HepG2 (cell line): ENCODE results near the gene STRA6. TPM values are rescaled to one million over a fixed set of nuclear protein-coding genes. Genes with fewer than 3 reads are reported as not detected.

Experiments used
- ATAC-seq: fragments of 200-7000 bp; cut with Tn5 transposase; 3 replicates; pipeline ENCODE4 v1.9.1; 2020; ENCODE audit warnings: mild to moderate bottlenecking, moderate library complexity
- BruUV-seq: library from RNA; stranded (reverse); fragments of 400-500 nt; replicated peaks from 2 replicates; lab custom pipeline; 2021; lab: Mats Ljungman, UMichigan
- CTCF ChIA-PET: fragments of 300-600 bp; formaldehyde crosslinking; extraction: SDS; loops from one replicate; lab custom pipeline; 2021; ENCODE audit warnings: low total read pairs, inconsistent platforms, low intra/inter-chr PET ratio; lab: Yijun Ruan, JAX
- POLR2A ChIA-PET: fragments of 350-600 bp; sonication (Branson Sonifier 250); formaldehyde crosslinking; loops from one replicate; lab custom pipeline; 2020; ENCODE audit warnings: antibody characterized with exemption, inconsistent platforms; lab: Yijun Ruan, JAX
- DNase-seq: peaks from one replicate; pipeline ENCODE4 v3.0.0-alpha.2; 2015; ENCODE audit warnings: low spot score
- FAIRE-seq: peaks from 3 replicates; lab custom pipeline; 2011; peaks lifted over from hg19 to GRCh38; lab: Jason Lieb, UNC
- H2AFZ ChIP-seq: one replicate; pipeline ENCODE4 v1.6.1; 2011; ENCODE audit warnings: low read length, inconsistent platforms
- H3K27ac ChIP-seq: fragments of 300-600 bp; 3 replicates; pipeline ENCODE4 v1.8.0; 2011; ENCODE audit warnings: mixed run types, mild to moderate bottlenecking, mixed read lengths, low read length, inconsistent platforms; ENCODE audit not compliant: insufficient read depth; ENCODE audit errors: extremely low read length
- H3K27me3 ChIP-seq, 2 experiments: fragments of 200-600 bp in 1 of 2; 2 replicates in 1 of 2; 3 replicates in 1 of 2; pipeline versions ENCODE4 v1.6.0 to v1.8.0; 2011; ENCODE audit warnings: low read length in 2 of 2, mild to moderate bottlenecking in 2 of 2, moderate library complexity in 2 of 2, inconsistent platforms in 1 of 2; ENCODE audit not compliant: insufficient read depth in 2 of 2, control insufficient read depth in 1 of 2
- H3K36me3 ChIP-seq, 2 experiments: fragments of 200-600 bp in 1 of 2; replicated peaks in 1 of 2; 2 replicates in 1 of 2; 3 replicates in 1 of 2; pipeline versions ENCODE4 v1.5.1 to v1.8.0; 2011; ENCODE audit warnings: low read length in 2 of 2, inconsistent platforms in 1 of 2; ENCODE audit not compliant: insufficient read depth in 2 of 2, control insufficient read depth in 1 of 2
- H3K4me1 ChIP-seq: 2 replicates; pipeline ENCODE4 v1.5.1; 2012; ENCODE audit warnings: low read length, inconsistent platforms; ENCODE audit not compliant: insufficient read depth
- H3K4me2 ChIP-seq: 2 replicates; pipeline ENCODE4 v1.6.0; 2011; ENCODE audit warnings: low read depth, low read length, inconsistent platforms
- H3K4me3 ChIP-seq, 3 experiments: fragments of 200-600 bp in 1 of 3; sonication (generic), shearing (Covaris generic) in 1 of 3; replicated peaks in 1 of 3; 2 replicates each; pipeline ENCODE4 v1.5.1; 2011 to 2016; ENCODE audit warnings: low read length in 3 of 3, inconsistent platforms in 2 of 3, low read depth in 2 of 3, mild to moderate bottlenecking in 2 of 3, control low read depth in 1 of 3, mixed read lengths in 1 of 3; ENCODE audit not compliant: insufficient read depth in 1 of 3
- H3K79me2 ChIP-seq: one replicate; pipeline ENCODE4 v1.6.1; 2011; ENCODE audit warnings: low read length, inconsistent platforms; ENCODE audit not compliant: insufficient read depth
- H3K9ac ChIP-seq: 2 replicates; pipeline ENCODE4 v1.6.0; 2011; ENCODE audit warnings: mild to moderate bottlenecking, low read depth, low read length, inconsistent platforms; ENCODE audit not compliant: insufficient read depth
- H3K9me3 ChIP-seq: 2 replicates; pipeline ENCODE4 v1.5.1; 2012; ENCODE audit warnings: mild to moderate bottlenecking, low read length
- H4K20me1 ChIP-seq: 2 replicates; pipeline ENCODE4 v1.6.0; 2011; ENCODE audit warnings: inconsistent platforms, mild to moderate bottlenecking, low read length, moderate library complexity; ENCODE audit not compliant: insufficient read depth
- HMG20A ChIP-seq: IDR thresholded peaks from 2 replicates; pipeline ENCODE4 v1.6.1; 2016; ENCODE audit warnings: borderline replicate concordance
- SETDB1 ChIP-seq: sonication (generic); formaldehyde crosslinking; IDR thresholded peaks from 2 replicates; pipeline ENCODE4 v1.5.1; 2020; ENCODE audit warnings: missing genetic modification reagents, mild to moderate bottlenecking, borderline replicate concordance
- SIN3B ChIP-seq: fragments of 150-350 bp; IDR thresholded peaks from 2 replicates; pipeline ENCODE4 v1.6.1; 2014; ENCODE audit warnings: low read length
- SIX1 ChIP-seq: sonication (generic); formaldehyde crosslinking; IDR thresholded peaks from 2 replicates; pipeline ENCODE4 v1.4.0; 2020; ENCODE audit warnings: missing genetic modification reagents, borderline replicate concordance
- ZNF496 ChIP-seq: sonication (generic); formaldehyde crosslinking; IDR thresholded peaks from 2 replicates; pipeline ENCODE4 v1.8.1; 2023; ENCODE audit warnings: mild to moderate bottlenecking, moderate library complexity, missing genetic modification reagents; ENCODE audit not compliant: insufficient replicate concordance
- ZNF609 ChIP-seq: sonication (generic); formaldehyde crosslinking; IDR thresholded peaks from 2 replicates; pipeline ENCODE4 v1.4.0; 2020; ENCODE audit warnings: mild to moderate bottlenecking, missing genetic modification reagents, borderline replicate concordance
- ZNF770 ChIP-seq: sonication (generic); formaldehyde crosslinking; IDR thresholded peaks from 2 replicates; pipeline ENCODE4 v1.5.0; 2020; ENCODE audit warnings: mild to moderate bottlenecking, missing genetic modification reagents
- WGBS: methylation state at CpG from one replicate; pipeline ENCODE4 v1.1.6; 2017; ENCODE audit warnings: low lambda C conversion rate; 5-methylcytosine and 5-hydroxymethylcytosine counted together
- in situ Hi-C: cut with HindIII; loops from 2 replicates; pipeline ENCODE4 v1.10.0; 2017; ENCODE audit warnings: low pct_unique_long_range_greater_than_20kb; ENCODE audit not compliant: extremely low pct_ligation_motif_present
- intact Hi-C: fragments of 100-400 bp; cut with micrococcal nuclease; formaldehyde crosslinking; loops from one replicate; pipeline ENCODE4 v1.10.0; 2022; ENCODE audit not compliant: unreplicated experiment
- polyA plus RNA-seq, 8 experiments: library from polyadenylated mRNA; depleted of rRNA in 3 of 8; stranded (reverse) in 7 of 8; unstranded in 1 of 8; fragments of >200 nt; fragmentation: Illumina TruSeq in 4 of 8; extraction: Trizol in 4 of 8; gene quantifications; 2 replicates each; pipeline versions ENCODE4 v1.2.1 to v1.2.3, GENCODE V29; 2011 to 2016; ENCODE audit warnings: low read depth in 4 of 8, missing spikeins in 1 of 8, mixed read lengths in 1 of 8; ENCODE audit not compliant: insufficient read depth in 1 of 8
- total RNA-seq, 5 experiments: library from RNA; depleted of rRNA; stranded (reverse); fragments of >200 nt; fragmentation: Illumina TruSeq; extraction: Trizol; gene quantifications; 2 replicates each; pipeline ENCODE4 v1.2.3, GENCODE V29; 2016; ENCODE audit warnings: low read depth in 1 of 5
- TF ChIP-seq, protein P1 (sequence below): sonication (generic); formaldehyde crosslinking; IDR thresholded peaks from 2 replicates; pipeline ENCODE4 v1.5.0; 2020; ENCODE audit warnings: missing genetic modification reagents
- TF ChIP-seq, protein P2 (sequence below): sonication (generic); formaldehyde crosslinking; IDR thresholded peaks from 2 replicates; pipeline ENCODE4 v1.9.0; 2021; ENCODE audit warnings: missing genetic modification reagents, mild to moderate bottlenecking, borderline replicate concordance

STRA6 gene
- total and polyA plus RNA-seq, 2 of the 13 experiments (the other 11 are each of a cell fraction or from before 2014, with no cell fraction given), result 1.6 to 2.1 TPM

- no peak for DNase-seq
- in situ Hi-C loops, result no loop called here
- BruUV-seq, result no TSS peak
- POLR2A ChIA-PET, result no interaction called here
- no peak overlapping the region for H3K4me2 ChIP-seq
- H3K9me3 ChIP-seq, result no peaks in the 10 kb centered on the region
- no peak for FAIRE-seq
- no peaks in the 10 kb centered on the region for H3K79me2 ChIP-seq
- CTCF ChIA-PET, result no interaction called here
- no peak overlapping the region for H3K9ac ChIP-seq
- H3K27me3 ChIP-seq, result peaks cover 12 to 42% of the 10 kb centered on the region in 2 experiments; a peak in 4 of 5 replicates
- WGBS, result 33% methylated on average over 8 of the region's 13 CpGs
- ATAC-seq, result no peak
- no peak overlapping the region for H3K4me3 ChIP-seq
- H2AFZ ChIP-seq, result no peak overlapping the region
- H3K27ac ChIP-seq, result no peak overlapping the region
- H4K20me1 ChIP-seq, result no peaks in the 10 kb centered on the region
- no peaks in the 10 kb centered on the region for H3K4me1 ChIP-seq
- no peaks in the 10 kb centered on the region for H3K36me3 ChIP-seq
- intact Hi-C loops, result no loop called here
- TF ChIP-seq, protein P1, sequence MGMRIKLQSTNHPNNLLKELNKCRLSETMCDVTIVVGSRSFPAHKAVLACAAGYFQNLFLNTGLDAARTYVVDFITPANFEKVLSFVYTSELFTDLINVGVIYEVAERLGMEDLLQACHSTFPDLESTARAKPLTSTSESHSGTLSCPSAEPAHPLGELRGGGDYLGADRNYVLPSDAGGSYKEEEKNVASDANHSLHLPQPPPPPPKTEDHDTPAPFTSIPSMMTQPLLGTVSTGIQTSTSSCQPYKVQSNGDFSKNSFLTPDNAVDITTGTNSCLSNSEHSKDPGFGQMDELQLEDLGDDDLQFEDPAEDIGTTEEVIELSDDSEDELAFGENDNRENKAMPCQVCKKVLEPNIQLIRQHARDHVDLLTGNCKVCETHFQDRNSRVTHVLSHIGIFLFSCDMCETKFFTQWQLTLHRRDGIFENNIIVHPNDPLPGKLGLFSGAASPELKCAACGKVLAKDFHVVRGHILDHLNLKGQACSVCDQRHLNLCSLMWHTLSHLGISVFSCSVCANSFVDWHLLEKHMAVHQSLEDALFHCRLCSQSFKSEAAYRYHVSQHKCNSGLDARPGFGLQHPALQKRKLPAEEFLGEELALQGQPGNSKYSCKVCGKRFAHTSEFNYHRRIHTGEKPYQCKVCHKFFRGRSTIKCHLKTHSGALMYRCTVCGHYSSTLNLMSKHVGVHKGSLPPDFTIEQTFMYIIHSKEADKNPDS (CRISPR knock-in tag), result no peak
- no peak for TF ChIP-seq ZNF496 (CRISPR knock-in tag)
- TF ChIP-seq HMG20A (CRISPR knock-in tag), result no peak
- TF ChIP-seq, protein P2, sequence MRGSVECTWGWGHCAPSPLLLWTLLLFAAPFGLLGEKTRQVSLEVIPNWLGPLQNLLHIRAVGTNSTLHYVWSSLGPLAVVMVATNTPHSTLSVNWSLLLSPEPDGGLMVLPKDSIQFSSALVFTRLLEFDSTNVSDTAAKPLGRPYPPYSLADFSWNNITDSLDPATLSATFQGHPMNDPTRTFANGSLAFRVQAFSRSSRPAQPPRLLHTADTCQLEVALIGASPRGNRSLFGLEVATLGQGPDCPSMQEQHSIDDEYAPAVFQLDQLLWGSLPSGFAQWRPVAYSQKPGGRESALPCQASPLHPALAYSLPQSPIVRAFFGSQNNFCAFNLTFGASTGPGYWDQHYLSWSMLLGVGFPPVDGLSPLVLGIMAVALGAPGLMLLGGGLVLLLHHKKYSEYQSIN (CRISPR knock-in tag), result no peak
- TF ChIP-seq SETDB1 (CRISPR knock-in tag), result no peak
- TF ChIP-seq ZNF770 (CRISPR knock-in tag), result no peak
- TF ChIP-seq SIN3B, result no peak
- no peak for TF ChIP-seq SIX1 (CRISPR knock-in tag)
- TF ChIP-seq ZNF609 (CRISPR knock-in tag), result no peak
These were observed 29.7 kb downstream of the STRA6 start for GRCh38 chr15:74172701-74173379.
